Activated T-helper 1 cell treated with anti-CD3 and anti-CD28 coated beads, Interleukin-2, amount 50 U/mL, for 16 hours (primary cell): ENCODE data around the gene TRIM5.
A peak's percentile ranks its signal among the peaks of the same experiment; 100 is the strongest.
"Not testable (repeated sequence)": the region's sequence is repeated elsewhere in the genome, so short reads cannot be mapped to it uniquely, and the experiment has no call there.

Experiments used
- DNase-seq, 2 donors: peaks; one replicate each; pipeline ENCODE4 v3.0.0-alpha.2; 2020; ENCODE audit warnings: low read depth in 1 of 2, low spot score in 1 of 2

The TRIM5 gene

GRCh38 chr11:5684646-5685362 lies at the start of gene TRIM5:
TRIM5 (minus strand) TSS chr11:5685074; CDS start chr11:5680177, 4,897 bp downstream.
- peak; percentile 44 to 67 for DNase-seq

GRCh38 chr11:5727691-5728090 lies 42.8 kb upstream of the TRIM5 start:
- DNase-seq = no peak

- no peak for DNase-seq
These were observed 41.5 kb upstream of the TRIM5 start for GRCh38 chr11:5726351-5726750.

DNA sequence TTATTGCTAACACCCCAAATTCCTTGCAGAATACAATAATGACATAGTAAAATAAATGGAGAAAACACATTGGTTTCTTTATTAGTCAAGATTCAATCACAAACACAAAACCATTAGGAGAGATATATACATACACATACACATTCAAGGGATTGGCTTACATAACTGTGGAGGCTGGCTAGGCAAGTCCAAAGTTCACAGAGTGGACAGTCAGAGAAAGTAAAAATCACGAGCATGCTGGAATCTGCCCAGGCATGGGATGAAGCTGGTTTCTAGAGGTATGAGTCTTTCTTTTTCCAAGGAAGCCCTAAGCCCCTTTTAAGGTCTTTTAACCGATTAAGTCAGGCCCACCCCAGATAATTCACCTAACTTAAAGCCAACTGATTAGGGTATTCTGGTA lies 37.7 kb upstream of the TRIM5 start:
- DNase-seq = no peak

- no peak for DNase-seq
These were observed 35.0 kb upstream of the TRIM5 start for GRCh38 chr11:5719703-5720495.

DNA sequence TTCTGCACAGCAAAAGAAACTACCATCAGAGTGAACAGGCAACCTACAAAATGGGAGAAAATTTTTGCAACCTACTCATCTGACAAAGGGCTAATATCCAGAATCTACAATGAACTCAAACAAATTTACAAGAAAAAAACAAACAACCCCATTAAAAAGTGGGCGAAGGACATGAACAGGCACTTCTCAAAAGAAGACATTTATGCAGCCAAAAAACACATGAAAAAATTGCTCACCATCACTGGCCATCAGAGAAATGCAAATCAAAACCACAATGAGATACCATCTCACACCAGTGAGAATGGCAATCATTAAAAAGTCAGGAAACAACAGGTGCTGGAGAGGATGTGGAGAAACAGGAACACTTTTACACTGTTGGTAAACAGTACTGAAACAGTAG lies 31.6 kb upstream of the TRIM5 start:
- DNase-seq = not testable (repeated sequence)

DNA sequence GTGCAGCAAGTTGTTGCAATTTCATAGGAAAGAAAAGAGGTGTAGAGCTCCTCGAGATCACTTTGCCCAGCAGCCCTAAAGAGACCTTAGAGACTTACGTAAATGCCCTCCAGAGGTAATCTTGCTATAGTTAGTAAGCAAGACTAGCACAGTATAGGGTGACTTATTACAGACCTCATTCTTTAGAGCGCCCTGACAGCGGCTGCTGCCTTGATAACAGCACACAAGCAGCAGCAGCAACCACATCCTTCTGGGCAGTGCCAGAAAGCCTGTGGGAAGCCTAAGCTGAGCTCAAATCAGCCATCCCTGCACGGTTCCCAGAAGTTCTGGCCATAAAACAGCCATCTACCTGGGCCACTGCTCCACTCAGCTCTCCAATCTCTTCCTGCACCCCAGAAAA lies 28.8 kb upstream of the TRIM5 start:
- no peak for DNase-seq

- DNase-seq = no peak
These were observed 27.6 kb upstream of the TRIM5 start for GRCh38 chr11:5712507-5712906.

GRCh38 chr11:5705688-5706087 lies 20.8 kb upstream of the TRIM5 start:
- DNase-seq = no peak

- DNase-seq = no peak
These were observed 19.1 kb upstream of the TRIM5 start for GRCh38 chr11:5703741-5704536.

- no peak for DNase-seq
These were observed 16.2 kb upstream of the TRIM5 start for GRCh38 chr11:5701055-5701577.

DNA sequence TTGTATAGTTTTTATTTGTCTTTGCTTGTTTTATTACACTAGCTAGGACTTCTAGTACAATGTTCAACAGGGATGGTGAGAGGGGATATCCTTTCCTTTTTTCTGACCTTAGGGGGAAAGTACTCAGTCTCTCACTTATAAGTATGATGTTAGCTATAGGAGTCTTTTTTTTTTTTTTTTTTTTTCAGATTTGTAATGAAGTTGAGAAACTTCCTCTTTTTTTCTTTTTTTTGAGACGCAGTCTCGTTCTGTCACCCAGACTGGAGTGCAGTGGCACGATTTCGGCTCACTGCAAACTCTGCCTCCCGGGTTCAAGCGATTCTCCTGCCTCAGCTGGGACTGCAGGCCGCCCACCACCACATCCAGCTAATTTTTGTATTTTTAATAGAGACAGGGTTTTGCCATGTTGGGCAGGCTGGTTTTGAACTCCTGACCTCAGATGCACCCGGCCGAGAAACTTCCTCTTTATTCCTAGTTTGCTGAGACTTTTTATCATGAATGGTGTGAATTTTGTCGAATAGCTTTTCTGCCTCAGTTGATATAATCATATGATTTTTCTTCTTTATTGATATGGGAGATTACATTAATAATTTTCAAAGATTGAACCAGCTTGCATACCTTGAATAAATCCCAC lies 15.7 kb upstream of the TRIM5 start:
- DNase-seq = no peak

GRCh38 chr11:5698281-5698680 lies 13.4 kb upstream of the TRIM5 start:
- no peak for DNase-seq

- no peak for DNase-seq
These were observed 11.3 kb upstream of the TRIM5 start for GRCh38 chr11:5696210-5696609.

- DNase-seq = no peak
These were observed 10.7 kb upstream of the TRIM5 start for GRCh38 chr11:5695580-5695979.

- no peak for DNase-seq
These were observed 9.8 kb upstream of the TRIM5 start for GRCh38 chr11:5694642-5695041.

DNA sequence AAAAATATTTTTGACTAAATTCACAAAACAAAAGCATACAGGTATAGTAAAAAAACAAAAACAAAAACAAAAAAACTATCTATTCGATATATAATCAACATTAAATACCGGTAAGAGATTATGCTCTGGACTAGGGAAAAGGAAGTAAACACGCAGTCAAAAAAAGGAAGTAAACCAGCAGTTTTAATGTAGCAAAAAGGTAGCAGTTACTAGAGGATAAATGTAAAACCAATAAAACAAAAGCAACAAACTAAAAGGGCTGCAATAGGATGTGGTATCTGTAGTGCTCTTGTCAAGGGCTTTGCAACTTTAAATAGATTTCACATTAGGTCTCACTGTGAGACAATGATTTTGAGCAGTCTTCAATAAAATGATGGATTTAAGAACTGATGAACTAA lies 7.1 kb upstream of the TRIM5 start:
- no peak for DNase-seq

DNA sequence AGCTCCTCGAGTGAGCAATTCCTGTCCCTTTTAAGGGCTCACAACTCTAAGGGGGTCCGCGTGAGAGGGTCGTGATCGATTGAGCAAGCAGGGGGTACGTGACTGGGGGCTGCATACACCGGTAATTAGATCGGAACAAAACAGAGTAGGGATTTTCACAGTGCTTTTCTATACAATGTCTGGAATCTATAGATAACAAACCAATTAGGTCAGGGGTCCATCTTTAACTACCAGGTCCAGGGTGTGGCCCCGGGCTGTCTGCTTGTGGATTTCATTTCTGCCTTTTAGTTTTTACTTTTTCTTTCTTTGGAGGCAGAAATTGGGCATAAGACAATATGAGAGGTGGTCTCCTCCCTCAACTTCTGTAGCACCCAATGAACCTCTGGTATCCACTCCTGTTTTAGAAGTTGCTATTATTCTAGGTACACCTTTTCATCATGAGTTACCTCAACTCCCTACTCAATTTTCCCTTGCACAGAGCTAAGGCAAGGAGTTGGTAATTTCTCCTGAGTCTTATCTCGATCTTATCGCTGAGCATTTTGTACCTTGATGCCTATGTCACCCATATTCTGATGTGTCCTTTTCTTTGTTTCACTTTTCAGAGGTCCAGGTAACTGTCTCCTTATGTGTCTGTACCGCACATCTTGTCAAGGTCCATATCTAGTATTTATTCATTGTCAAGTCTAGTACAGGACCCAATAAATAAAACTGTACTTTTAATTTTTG lies 6.5 kb upstream of the TRIM5 start:
- DNase-seq = not testable (repeated sequence)

DNA sequence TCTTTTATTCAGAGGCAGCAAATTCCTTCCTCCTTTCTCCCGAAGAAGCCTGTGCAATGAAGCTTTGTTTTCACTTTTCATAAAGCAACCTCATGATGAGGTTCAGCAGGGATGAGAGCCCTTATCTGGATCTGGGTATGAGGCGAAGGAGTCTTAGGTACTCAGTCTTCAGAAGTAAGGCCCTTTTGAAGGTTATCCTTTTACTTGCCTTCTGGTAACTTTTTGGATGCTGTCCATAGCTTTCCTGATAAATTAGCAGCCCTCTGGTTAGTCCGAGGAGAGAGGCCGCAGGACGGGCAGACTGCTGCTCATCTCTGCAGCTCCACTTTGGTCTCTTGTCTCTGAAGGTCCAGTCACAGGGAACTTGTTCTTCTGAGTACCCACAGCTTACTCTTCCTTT lies 5.9 kb upstream of the TRIM5 start:
- DNase-seq = no peak

DNA sequence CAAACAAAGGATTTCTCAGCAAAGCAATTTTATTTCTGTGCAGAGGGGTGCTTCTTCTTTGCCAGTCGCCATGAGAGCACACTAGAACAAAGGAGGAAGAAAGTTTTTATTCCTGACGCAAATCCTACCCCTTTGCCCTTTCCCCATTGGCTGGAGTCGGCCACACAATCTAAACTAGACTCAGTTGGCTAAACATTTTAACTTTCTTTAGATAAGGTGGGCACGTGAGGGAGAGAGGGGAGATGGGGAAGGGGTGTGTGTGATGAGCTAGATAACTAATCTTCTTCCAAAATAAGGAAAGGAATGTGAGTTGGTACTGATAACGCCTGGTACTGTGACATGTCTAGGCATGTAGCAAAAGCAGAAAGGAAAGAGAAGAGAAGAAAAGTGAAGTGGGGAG lies 5.3 kb upstream of the TRIM5 start:
- DNase-seq = no peak
